ENCODE results near the gene RAPGEF4. TPM values are rescaled to one million over a fixed set of nuclear protein-coding genes. Genes with fewer than 3 reads are reported as not detected.

RAPGEF4 gene
- total and polyA plus RNA-seq, 2 of the 13 experiments (the other 11 are each of a cell fraction or from before 2014, with no cell fraction given) = 0.78 to 0.91 TPM

GRCh38 chr2:172900871-172901270, 165.2 kb downstream of the RAPGEF4 start:
- DNase-seq (ENCODE audit: low spot score) (no peak), FAIRE-seq (no peak), ATAC-seq (no peak)
- Histone ChIP-seq H4K20me1 (ENCODE audit: insufficient read depth, low read length) (no peaks in the 10 kb centered on the region), H3K27me3 (ENCODE audit: control insufficient read depth in 1 of 2, insufficient read depth in 2 of 2, low read length in 2 of 2) (peaks cover 0 to 18% of the 10 kb centered on the region in 2 experiments; a peak in 2 of 5 replicates), H3K9ac (ENCODE audit: insufficient read depth, low read depth, low read length) (no peak overlapping the region), H3K4me3 (replicated peaks in 1 of 3; ENCODE audit: insufficient read depth in 1 of 3, low read depth in 2 of 3, low read length in 3 of 3) (no peak overlapping the region), H3K36me3 (replicated peaks in 1 of 2; ENCODE audit: control insufficient read depth in 1 of 2, insufficient read depth in 2 of 2, low read length in 2 of 2) (no peaks in the 10 kb centered on the region), H3K9me3 (ENCODE audit: low read length) (no peaks in the 10 kb centered on the region), H3K27ac (ENCODE audit: extremely low read length, insufficient read depth, low read length) (no peak overlapping the region), H2AFZ (ENCODE audit: low read length) (no peak overlapping the region), H3K4me1 (ENCODE audit: insufficient read depth, low read length) (no peaks in the 10 kb centered on the region), H3K4me2 (ENCODE audit: low read depth, low read length) (no peak overlapping the region), H3K79me2 (ENCODE audit: insufficient read depth, low read length) (no peaks in the 10 kb centered on the region)
- in situ Hi-C loops (cut with HindIII; ENCODE audit: extremely low pct_ligation_motif_present, low pct_unique_long_range_greater_than_20kb) (no loop called here), intact Hi-C loops (cut with micrococcal nuclease; ENCODE audit: unreplicated experiment) (no loop called here)
- 9% methylated on average over 3 of the region's 3 CpGs for WGBS (ENCODE audit: low lambda C conversion rate)
- no TSS peak for BruUV-seq (replicated peaks)
- POLR2A ChIA-PET = no interaction called here
- CTCF ChIA-PET (ENCODE audit: low intra/inter-chr PET ratio, low total read pairs) = no interaction called here
- TF ChIP-seq FOXP4 (CRISPR knock-in tag; IDR thresholded peaks at IDR 0.05) (no peak), ZBTB34 (CRISPR knock-in tag; IDR thresholded peaks at IDR 0.05) (no peak), NFRKB (IDR thresholded peaks at IDR 0.05) (no peak), AGO2 (optimal IDR thresholded peaks at IDR 0.05; ENCODE audit: low read depth, low read length) (no peak), REPIN1 (CRISPR knock-in tag; IDR thresholded peaks at IDR 0.05; ENCODE audit: borderline replicate concordance, low read depth) (no peak), ZBTB40 (IDR thresholded peaks at IDR 0.05) (no peak), ZBTB40 (CRISPR knock-in tag; IDR thresholded peaks at IDR 0.05) (no peak), ZNF639 (CRISPR knock-in tag; conservative IDR thresholded peaks at IDR 0.05) (no peak)

Measured in HepG2 (cell line).